ENCODE data around the gene GJC2.

DNA sequence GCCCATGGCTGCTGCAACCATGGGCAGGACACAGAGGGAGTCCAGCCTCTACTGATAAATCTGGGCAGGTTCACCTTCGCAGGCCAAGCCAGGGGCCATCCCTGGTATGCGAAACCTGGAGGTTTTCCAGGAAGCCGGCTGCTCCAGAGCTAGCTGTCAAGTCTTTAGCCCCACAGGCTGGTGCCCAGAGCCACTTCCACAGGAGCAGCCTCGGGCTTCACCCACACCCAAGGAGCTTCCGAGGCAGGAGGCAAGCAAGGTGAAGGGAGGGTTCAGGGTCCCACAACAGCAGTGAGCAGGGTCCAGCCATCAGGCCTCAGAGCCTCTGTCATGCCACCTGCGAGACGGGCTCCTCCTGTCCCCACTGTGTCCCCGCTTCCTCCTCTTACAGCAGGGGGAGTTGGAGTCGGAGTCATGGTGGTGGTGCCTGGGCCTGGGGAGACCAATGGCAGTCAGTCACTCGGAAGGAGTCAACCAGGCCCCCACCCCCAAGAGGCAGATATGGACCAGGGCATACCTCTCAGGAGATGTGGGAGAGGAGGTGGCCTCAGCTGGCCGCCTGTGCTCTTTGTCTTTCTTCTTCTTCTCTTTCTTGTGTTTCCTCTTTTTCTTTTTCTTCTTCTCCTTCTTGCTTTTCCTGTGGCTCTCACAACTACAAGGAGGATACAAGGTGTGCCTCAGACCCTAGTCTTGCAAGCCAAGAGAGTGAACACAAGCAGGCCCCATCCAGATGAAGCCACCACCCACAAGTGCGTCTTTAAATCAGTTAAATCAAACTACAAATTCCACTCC, 48.7 kb upstream of the GJC2 start:
- TF ChIP-seq, protein P1, sequence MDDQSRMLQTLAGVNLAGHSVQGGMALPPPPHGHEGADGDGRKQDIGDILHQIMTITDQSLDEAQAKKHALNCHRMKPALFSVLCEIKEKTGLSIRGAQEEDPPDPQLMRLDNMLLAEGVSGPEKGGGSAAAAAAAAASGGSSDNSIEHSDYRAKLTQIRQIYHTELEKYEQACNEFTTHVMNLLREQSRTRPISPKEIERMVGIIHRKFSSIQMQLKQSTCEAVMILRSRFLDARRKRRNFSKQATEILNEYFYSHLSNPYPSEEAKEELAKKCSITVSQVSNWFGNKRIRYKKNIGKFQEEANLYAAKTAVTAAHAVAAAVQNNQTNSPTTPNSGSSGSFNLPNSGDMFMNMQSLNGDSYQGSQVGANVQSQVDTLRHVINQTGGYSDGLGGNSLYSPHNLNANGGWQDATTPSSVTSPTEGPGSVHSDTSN (IDR thresholded peaks at IDR 0.05) = no peak
- TF ChIP-seq JUNB (IDR thresholded peaks at IDR 0.05) (no peak), BHLHE40 (IDR thresholded peaks at IDR 0.05; ENCODE audit: low read depth, low read length) (no peak), RFX5 (IDR thresholded peaks at IDR 0.05) (no peak), EHF (CRISPR knock-in tag; IDR thresholded peaks at IDR 0.05) (no peak)
- TF ChIP-seq, protein P2, sequence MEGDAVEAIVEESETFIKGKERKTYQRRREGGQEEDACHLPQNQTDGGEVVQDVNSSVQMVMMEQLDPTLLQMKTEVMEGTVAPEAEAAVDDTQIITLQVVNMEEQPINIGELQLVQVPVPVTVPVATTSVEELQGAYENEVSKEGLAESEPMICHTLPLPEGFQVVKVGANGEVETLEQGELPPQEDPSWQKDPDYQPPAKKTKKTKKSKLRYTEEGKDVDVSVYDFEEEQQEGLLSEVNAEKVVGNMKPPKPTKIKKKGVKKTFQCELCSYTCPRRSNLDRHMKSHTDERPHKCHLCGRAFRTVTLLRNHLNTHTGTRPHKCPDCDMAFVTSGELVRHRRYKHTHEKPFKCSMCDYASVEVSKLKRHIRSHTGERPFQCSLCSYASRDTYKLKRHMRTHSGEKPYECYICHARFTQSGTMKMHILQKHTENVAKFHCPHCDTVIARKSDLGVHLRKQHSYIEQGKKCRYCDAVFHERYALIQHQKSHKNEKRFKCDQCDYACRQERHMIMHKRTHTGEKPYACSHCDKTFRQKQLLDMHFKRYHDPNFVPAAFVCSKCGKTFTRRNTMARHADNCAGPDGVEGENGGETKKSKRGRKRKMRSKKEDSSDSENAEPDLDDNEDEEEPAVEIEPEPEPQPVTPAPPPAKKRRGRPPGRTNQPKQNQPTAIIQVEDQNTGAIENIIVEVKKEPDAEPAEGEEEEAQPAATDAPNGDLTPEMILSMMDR (IDR thresholded peaks at IDR 0.05) = no peak

Measured in A549 (cell line).